ENCODE results near the gene POLR2J3. TPM values are rescaled to one million over a fixed set of nuclear protein-coding genes. Genes with fewer than 3 reads are reported as not detected.
A peak's percentile ranks its signal among the peaks of the same experiment; 100 is the strongest.
"Not testable (repeated sequence)": the region's sequence is repeated elsewhere in the genome, so short reads cannot be mapped to it uniquely, and the experiment has no call there.

POLR2J3 gene
- total and polyA plus RNA-seq, 2 of the 4 experiments (the other 2 are of a cell fraction), result 14.2 to 14.7 TPM

DNA sequence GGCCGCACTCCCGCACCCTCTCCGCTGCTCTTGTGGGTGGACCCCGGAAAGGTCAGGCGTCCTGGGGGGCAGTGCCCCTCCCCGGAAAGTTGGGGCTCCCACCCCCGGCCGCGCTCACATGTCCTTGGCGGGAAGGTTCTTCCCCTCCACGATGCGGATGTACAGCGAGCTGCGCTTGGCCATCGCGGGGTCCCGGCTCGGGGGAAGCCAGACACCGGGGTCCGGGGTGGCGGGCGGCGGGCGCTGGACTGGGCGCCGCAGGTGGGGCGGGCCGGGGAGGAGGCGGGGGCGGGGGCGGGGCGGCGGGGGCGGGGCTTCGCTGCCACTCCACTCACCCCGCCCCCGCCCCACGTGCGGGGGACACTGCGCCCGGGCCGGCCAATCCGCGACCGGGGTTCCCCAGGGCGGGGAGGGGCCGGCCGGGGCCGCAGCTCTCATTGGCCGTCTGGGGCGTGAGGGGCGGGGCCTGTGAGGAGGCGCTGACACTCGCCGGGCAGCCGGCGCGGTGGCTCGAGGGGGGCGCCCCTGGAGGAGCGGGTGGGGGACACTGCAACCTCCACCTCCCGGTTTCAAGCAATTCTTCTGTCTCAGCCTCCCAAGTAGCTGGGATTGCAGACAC, 44.2 kb upstream of the POLR2J3 start, which contains the start of gene RASA4:
Gene RASA4, minus strand, starts transcription at position 250 of the 619 bp plus-strand sequence. Its CDS starts 67 bp downstream, at position 183.
- Histone ChIP-seq H3K4me2 (ENCODE audit: low read depth, low read length) (peak within 1 kb of the TSS; percentile 50; the same call in 1 of the 2 replicates), H3K9ac (ENCODE audit: low read depth, low read length) (peak within 1 kb of the TSS; percentile 70; the same call in 1 of the 2 replicates), H3K4me3 (ENCODE audit: insufficient read depth, low read depth, low read length) (peak within 1 kb of the TSS; percentile 53; the same call in 1 of the 2 replicates)
- H3K27ac ChIP-seq (ENCODE audit: insufficient read depth, low read length); H2AK5ac ChIP-seq (ENCODE audit: low read depth, low read length); H4K20me1 ChIP-seq (ENCODE audit: insufficient read depth, low read length); H2BK120ac ChIP-seq (ENCODE audit: low read depth, low read length); POLR2A ChIA-PET (ENCODE audit: unreplicated experiment); H3K56ac ChIP-seq (ENCODE audit: extremely low read depth, insufficient read depth, low read length); BruUV-seq (replicated peaks); H3K9me3 ChIP-seq (ENCODE audit: control insufficient read depth, insufficient read depth, low read length); H2BK5ac ChIP-seq (ENCODE audit: low read depth, low read length, poor library complexity, severe bottlenecking); in situ Hi-C loops (cut with MboI; ENCODE audit: low sequenced_read_pairs); H3K4ac ChIP-seq (ENCODE audit: low read depth, low read length); intact Hi-C loops (cut with micrococcal nuclease); H4K8ac ChIP-seq (ENCODE audit: low read depth in 2 of 2, low read length in 2 of 2); H3K79me1 ChIP-seq (ENCODE audit: low read depth in 1 of 2, low read length in 2 of 2); H3K36me3 ChIP-seq (ENCODE audit: control insufficient read depth, insufficient read depth, low read length); H3K14ac ChIP-seq (replicated peaks; ENCODE audit: low read depth, low read length); H2BK15ac ChIP-seq (ENCODE audit: low read depth, low read length); H2BK20ac ChIP-seq (ENCODE audit: low read depth, low read length); H3K27me3 ChIP-seq (ENCODE audit: control insufficient read depth, insufficient read depth, low read length); CTCF ChIA-PET; H4K91ac ChIP-seq (ENCODE audit: insufficient read depth, low read depth, low read length); H3K23ac ChIP-seq (ENCODE audit: low read depth, low read length); H2AK9ac ChIP-seq (replicated peaks; ENCODE audit: low read depth, low read length, poor library complexity); dilution Hi-C loops (cut with HindIII; ENCODE audit: low sequenced_read_pairs, unreplicated experiment); H4K5ac ChIP-seq (ENCODE audit: low read depth, low read length); H3K4me1 ChIP-seq (ENCODE audit: control insufficient read depth, insufficient read depth, low read length); H3K9me1 ChIP-seq (ENCODE audit: insufficient read depth, low read length); DNase-seq; H2AFZ ChIP-seq (replicated peaks; ENCODE audit: low read length, poor library complexity); H3K18ac ChIP-seq (ENCODE audit: low read depth, low read length): not testable (repeated sequence)
- ATAC-seq (ENCODE audit: low read depth), result peak; percentile 99
- WGBS, 2 experiments (ENCODE audit: extremely low coverage in 2 of 2, insufficient read length in 1 of 2), result no CpG with 5 or more reads among the region's 62 CpGs

DNA sequence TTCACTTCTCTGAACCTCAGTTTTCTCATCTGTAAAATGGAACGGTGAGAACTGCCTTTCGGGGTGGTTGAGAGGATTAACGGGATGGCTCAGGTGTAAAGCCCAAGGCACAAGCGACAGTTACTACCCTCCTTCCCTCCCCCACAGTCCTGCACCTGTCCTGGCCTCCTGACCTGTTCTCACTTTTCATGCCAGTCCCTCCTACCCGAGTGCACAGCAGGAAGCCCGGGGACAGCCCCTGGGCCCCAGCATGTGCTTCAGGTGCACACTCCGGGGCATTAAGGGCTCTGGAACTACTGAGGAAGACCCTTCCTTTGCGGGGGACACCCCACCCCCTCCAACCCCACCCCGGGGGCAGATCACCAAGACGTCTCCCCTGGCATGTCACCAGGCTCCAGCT, 43.5 kb upstream of the POLR2J3 start:
- intact Hi-C loops (cut with micrococcal nuclease); H3K4me1 ChIP-seq (ENCODE audit: control insufficient read depth, insufficient read depth, low read length); H2AFZ ChIP-seq (replicated peaks; ENCODE audit: low read length, poor library complexity); H3K4ac ChIP-seq (ENCODE audit: low read depth, low read length); H3K9ac ChIP-seq (ENCODE audit: low read depth, low read length); H2BK5ac ChIP-seq (ENCODE audit: low read depth, low read length, poor library complexity, severe bottlenecking); H2AK5ac ChIP-seq (ENCODE audit: low read depth, low read length); H3K27me3 ChIP-seq (ENCODE audit: control insufficient read depth, insufficient read depth, low read length); H3K9me1 ChIP-seq (ENCODE audit: insufficient read depth, low read length); H3K4me2 ChIP-seq (ENCODE audit: low read depth, low read length); H2BK120ac ChIP-seq (ENCODE audit: low read depth, low read length); H3K23ac ChIP-seq (ENCODE audit: low read depth, low read length); H2AK9ac ChIP-seq (replicated peaks; ENCODE audit: low read depth, low read length, poor library complexity); H3K79me1 ChIP-seq (ENCODE audit: low read depth in 1 of 2, low read length in 2 of 2); ATAC-seq (ENCODE audit: low read depth); BruUV-seq (replicated peaks); POLR2A ChIA-PET (ENCODE audit: unreplicated experiment); H3K56ac ChIP-seq (ENCODE audit: extremely low read depth, insufficient read depth, low read length); in situ Hi-C loops (cut with MboI; ENCODE audit: low sequenced_read_pairs); H3K4me3 ChIP-seq (ENCODE audit: insufficient read depth, low read depth, low read length); H3K27ac ChIP-seq (ENCODE audit: insufficient read depth, low read length); H2BK15ac ChIP-seq (ENCODE audit: low read depth, low read length); H3K36me3 ChIP-seq (ENCODE audit: control insufficient read depth, insufficient read depth, low read length); H4K20me1 ChIP-seq (ENCODE audit: insufficient read depth, low read length); CTCF ChIA-PET; H3K14ac ChIP-seq (replicated peaks; ENCODE audit: low read depth, low read length); H4K8ac ChIP-seq (ENCODE audit: low read depth in 2 of 2, low read length in 2 of 2); H4K91ac ChIP-seq (ENCODE audit: insufficient read depth, low read depth, low read length); H4K5ac ChIP-seq (ENCODE audit: low read depth, low read length); DNase-seq; dilution Hi-C loops (cut with HindIII; ENCODE audit: low sequenced_read_pairs, unreplicated experiment); H3K18ac ChIP-seq (ENCODE audit: low read depth, low read length); H2BK20ac ChIP-seq (ENCODE audit: low read depth, low read length); H3K9me3 ChIP-seq (ENCODE audit: control insufficient read depth, insufficient read depth, low read length): not testable (repeated sequence)
- no CpG with 5 or more reads among the region's 10 CpGs for WGBS, 2 experiments (ENCODE audit: extremely low coverage in 2 of 2, insufficient read length in 1 of 2)
